Measurements from ENCODE around the gene ARHGEF2.

ARHGEF2 gene

GRCh38 chr1:155983191-155984024 lies 5.1 kb upstream of the ARHGEF2 start:
- no peaks in the 10 kb centered on the region for H3F3A ChIP-seq (ENCODE audit: low read depth)
- H3K27me3 ChIP-seq (ENCODE audit: insufficient read depth, low read length, poor library complexity, severe bottlenecking), result no peaks in the 10 kb centered on the region
- no peak overlapping the region for H3K4me3 ChIP-seq (ENCODE audit: low read length, poor library complexity, severe bottlenecking)
- peaks cover 28% of the 10 kb centered on the region for H3K79me2 ChIP-seq (ENCODE audit: insufficient read depth, low read length)
- no peaks in the 10 kb centered on the region for H3K36me3 ChIP-seq (ENCODE audit: insufficient read depth, low read length)
- no peak overlapping the region for H3K4me2 ChIP-seq (ENCODE audit: low read depth, low read length, poor library complexity, severe bottlenecking)
- H4K20me1 ChIP-seq (ENCODE audit: insufficient read depth, low read length, poor library complexity, severe bottlenecking), result no peaks in the 10 kb centered on the region
- H3K9me3 ChIP-seq (ENCODE audit: insufficient read depth, low read depth, low read length), result no peaks in the 10 kb centered on the region
- peaks cover 49% of the 10 kb centered on the region for H3K4me1 ChIP-seq (ENCODE audit: insufficient read depth, low read length, poor library complexity, severe bottlenecking)
- H2AFZ ChIP-seq (ENCODE audit: low read length), result no peak overlapping the region
- TF ChIP-seq EZH2phosphoT487 (IDR thresholded peaks at IDR 0.05; ENCODE audit: borderline replicate concordance) (no peak), CTCF (conservative IDR thresholded peaks at IDR 0.05; ENCODE audit: low read length) (peak; percentile 33; the same call in 1 of the 2 replicates)
- H3K9ac ChIP-seq (ENCODE audit: low read depth, low read length, poor library complexity, severe bottlenecking), result peak overlapping the region; percentile 30
- no peaks in the 10 kb centered on the region for H3K9me2 ChIP-seq (replicated peaks; ENCODE audit: low read depth, low read length)

GRCh38 chr1:155982106-155982505 lies 3.8 kb upstream of the ARHGEF2 start:
- Histone ChIP-seq H3K4me2 (ENCODE audit: low read depth, low read length, poor library complexity, severe bottlenecking) (peak overlapping the region; percentile 89), H3K4me1 (ENCODE audit: insufficient read depth, low read length, poor library complexity, severe bottlenecking) (peaks cover 52% of the 10 kb centered on the region), H3K9me3 (ENCODE audit: insufficient read depth, low read depth, low read length) (no peaks in the 10 kb centered on the region), H3K27me3 (ENCODE audit: insufficient read depth, low read length, poor library complexity, severe bottlenecking) (peaks cover 12% of the 10 kb centered on the region), H3K4me3 (ENCODE audit: low read length, poor library complexity, severe bottlenecking) (no peak overlapping the region), H3K79me2 (ENCODE audit: insufficient read depth, low read length) (peaks cover 41% of the 10 kb centered on the region), H3K36me3 (ENCODE audit: insufficient read depth, low read length) (no peaks in the 10 kb centered on the region), H2AFZ (ENCODE audit: low read length) (no peak overlapping the region), H3K9me2 (replicated peaks; ENCODE audit: low read depth, low read length) (no peaks in the 10 kb centered on the region), H4K20me1 (ENCODE audit: insufficient read depth, low read length, poor library complexity, severe bottlenecking) (no peaks in the 10 kb centered on the region), H3K9ac (ENCODE audit: low read depth, low read length, poor library complexity, severe bottlenecking) (peak overlapping the region; percentile 99), H3F3A (ENCODE audit: low read depth) (no peaks in the 10 kb centered on the region)
- no peak for TF ChIP-seq EZH2phosphoT487 (IDR thresholded peaks at IDR 0.05; ENCODE audit: borderline replicate concordance)
- no peak for TF ChIP-seq CTCF (conservative IDR thresholded peaks at IDR 0.05; ENCODE audit: low read length)

GRCh38 chr1:155981266-155982088 lies 3.1 kb upstream of the ARHGEF2 start:
- Histone ChIP-seq H3F3A (ENCODE audit: low read depth) (peaks cover 3% of the 10 kb centered on the region; the same call in 1 of the 2 replicates), H3K9me2 (replicated peaks; ENCODE audit: low read depth, low read length) (no peaks in the 10 kb centered on the region), H3K4me3 (ENCODE audit: low read length, poor library complexity, severe bottlenecking) (peak overlapping the region; percentile 96), H4K20me1 (ENCODE audit: insufficient read depth, low read length, poor library complexity, severe bottlenecking) (no peaks in the 10 kb centered on the region), H3K79me2 (ENCODE audit: insufficient read depth, low read length) (peaks cover 47% of the 10 kb centered on the region), H3K9me3 (ENCODE audit: insufficient read depth, low read depth, low read length) (no peaks in the 10 kb centered on the region), H3K4me1 (ENCODE audit: insufficient read depth, low read length, poor library complexity, severe bottlenecking) (peaks cover 57% of the 10 kb centered on the region), H3K27me3 (ENCODE audit: insufficient read depth, low read length, poor library complexity, severe bottlenecking) (peaks cover 13% of the 10 kb centered on the region), H2AFZ (ENCODE audit: low read length) (no peak overlapping the region), H3K36me3 (ENCODE audit: insufficient read depth, low read length) (no peaks in the 10 kb centered on the region), H3K9ac (ENCODE audit: low read depth, low read length, poor library complexity, severe bottlenecking) (peak overlapping the region; percentile 99), H3K4me2 (ENCODE audit: low read depth, low read length, poor library complexity, severe bottlenecking) (peak overlapping the region; percentile 89)
- TF ChIP-seq EZH2phosphoT487 (IDR thresholded peaks at IDR 0.05; ENCODE audit: borderline replicate concordance), result no peak
- no peak for TF ChIP-seq CTCF (conservative IDR thresholded peaks at IDR 0.05; ENCODE audit: low read length)
